HG03571 (cell line): ENCODE data around the gene SCARB1.
A peak's percentile ranks its signal among the peaks of the same experiment; 100 is the strongest.

Experiments
- ATAC-seq: cut with Tn5 transposase; IDR thresholded peaks from one replicate; pipeline ENCODE4 v1.9.1; 2021; ENCODE audit not compliant: unreplicated experiment

Gene SCARB1

DNA sequence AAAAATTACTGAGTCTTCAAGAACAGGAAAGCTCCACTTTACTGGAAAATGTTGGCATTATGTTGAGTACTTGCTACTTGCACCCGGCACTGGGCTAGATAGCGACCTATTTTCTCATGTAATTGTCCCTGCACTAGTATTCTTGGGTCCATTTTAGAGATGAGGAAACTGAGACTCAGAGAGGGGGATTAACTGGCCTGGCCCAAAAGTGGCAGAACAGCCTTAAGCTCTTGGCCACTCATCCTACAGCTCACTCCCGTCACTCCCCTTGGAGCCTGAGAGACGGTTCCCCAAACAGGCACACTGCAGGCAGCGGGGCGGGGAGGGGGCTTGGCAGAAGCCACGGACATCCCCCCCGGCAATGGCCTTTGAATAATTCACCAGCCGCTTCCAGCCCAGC is 113.9 kb downstream of the SCARB1 start:
- no peak for ATAC-seq

DNA sequence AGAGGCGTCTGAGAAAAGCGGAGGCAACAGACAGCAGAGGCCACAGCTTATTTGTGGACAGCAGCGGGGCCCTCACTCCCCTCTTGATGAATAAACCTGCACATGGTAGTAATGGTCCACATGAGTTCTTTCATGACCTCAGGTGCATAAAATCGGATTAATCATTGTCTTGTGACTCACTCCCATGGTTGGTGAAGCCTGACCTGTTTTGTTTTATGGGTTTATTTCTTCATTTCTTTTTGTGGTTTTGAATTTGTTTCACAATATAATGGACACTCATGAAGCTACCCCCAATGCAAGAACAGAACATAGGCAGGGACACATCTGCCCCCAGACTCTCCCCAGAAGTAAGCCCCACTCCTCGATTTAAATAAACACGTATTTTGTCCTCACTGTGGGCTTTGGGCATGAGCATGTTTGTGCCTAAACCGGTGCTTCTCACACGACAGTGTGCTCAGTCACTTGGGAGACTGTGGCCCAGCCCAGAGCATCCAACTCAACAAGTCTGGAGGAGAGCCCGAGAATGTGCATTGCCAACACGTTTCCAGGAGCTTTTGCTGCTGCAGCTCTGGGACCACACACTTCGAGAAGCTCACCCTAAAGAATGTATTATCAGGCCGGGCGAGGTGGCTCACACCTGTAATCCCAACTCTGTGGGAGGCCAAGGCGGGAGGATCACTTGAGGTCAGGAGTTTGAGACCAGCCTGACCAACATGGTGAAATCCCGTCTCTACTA is 116.1 kb downstream of the SCARB1 start:
- peak; percentile 69 for ATAC-seq

GRCh38 chr12:124746649-124747425 is 116.8 kb downstream of the SCARB1 start:
- no peak for ATAC-seq

DNA sequence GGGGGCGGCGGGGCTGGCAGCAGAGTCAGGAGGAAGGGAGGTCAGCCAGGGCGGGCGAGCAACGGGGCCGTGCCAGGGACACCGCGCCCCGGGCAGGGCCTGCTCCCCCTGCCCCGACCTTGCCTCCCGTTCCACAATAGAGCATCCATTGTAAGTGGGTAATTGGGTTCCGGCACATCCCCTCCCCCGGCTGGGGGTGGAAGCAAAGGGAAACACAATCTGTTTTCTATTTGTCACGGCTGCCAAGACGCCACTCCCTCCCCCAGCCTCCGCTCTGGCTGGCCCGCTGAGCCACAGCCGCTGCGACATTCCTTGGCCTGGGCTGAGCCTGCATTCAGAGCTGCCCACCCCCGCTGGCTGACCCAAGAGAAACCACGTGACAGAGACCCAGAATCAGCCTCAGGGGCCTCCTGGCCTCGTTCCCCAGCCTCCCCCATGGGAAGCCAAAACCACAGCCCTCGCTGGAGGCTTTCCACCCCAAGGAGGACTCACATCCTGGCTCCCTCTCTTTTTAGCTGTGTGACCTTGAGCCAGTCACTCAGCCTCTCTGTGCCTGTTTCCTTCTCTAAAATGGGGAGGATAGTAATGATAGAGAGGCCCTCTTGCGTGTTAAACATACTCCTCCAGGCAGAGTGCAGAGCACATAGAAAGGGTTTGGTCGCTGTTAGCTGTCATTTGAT is 117.6 kb downstream of the SCARB1 start:
- no peak for ATAC-seq

DNA sequence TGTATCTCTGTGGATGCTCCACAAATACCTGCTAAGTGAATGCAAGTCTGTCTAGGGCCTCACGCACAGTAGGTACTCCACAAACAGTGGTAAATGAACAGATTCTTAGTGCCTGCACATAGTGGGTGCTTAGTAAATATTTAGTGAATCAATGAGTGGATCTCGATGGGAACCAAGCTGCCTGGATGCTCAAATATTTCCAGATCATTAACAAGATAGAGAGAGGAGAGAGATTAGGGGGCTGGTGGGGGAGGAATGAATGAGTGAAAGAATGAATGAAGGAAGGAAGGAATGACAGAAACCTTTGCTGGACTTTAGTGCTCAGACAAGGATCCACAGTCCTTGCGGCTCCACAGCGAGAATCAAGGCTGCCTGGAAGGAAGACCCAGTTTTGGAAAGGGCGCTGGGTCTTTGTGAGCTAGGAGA is 118.2 kb downstream of the SCARB1 start:
- ATAC-seq: no peak

GRCh38 chr12:124744659-124745464 is 118.8 kb downstream of the SCARB1 start:
- ATAC-seq: no peak

GRCh38 chr12:124744273-124744640 is 119.4 kb downstream of the SCARB1 start:
- ATAC-seq: no peak

DNA sequence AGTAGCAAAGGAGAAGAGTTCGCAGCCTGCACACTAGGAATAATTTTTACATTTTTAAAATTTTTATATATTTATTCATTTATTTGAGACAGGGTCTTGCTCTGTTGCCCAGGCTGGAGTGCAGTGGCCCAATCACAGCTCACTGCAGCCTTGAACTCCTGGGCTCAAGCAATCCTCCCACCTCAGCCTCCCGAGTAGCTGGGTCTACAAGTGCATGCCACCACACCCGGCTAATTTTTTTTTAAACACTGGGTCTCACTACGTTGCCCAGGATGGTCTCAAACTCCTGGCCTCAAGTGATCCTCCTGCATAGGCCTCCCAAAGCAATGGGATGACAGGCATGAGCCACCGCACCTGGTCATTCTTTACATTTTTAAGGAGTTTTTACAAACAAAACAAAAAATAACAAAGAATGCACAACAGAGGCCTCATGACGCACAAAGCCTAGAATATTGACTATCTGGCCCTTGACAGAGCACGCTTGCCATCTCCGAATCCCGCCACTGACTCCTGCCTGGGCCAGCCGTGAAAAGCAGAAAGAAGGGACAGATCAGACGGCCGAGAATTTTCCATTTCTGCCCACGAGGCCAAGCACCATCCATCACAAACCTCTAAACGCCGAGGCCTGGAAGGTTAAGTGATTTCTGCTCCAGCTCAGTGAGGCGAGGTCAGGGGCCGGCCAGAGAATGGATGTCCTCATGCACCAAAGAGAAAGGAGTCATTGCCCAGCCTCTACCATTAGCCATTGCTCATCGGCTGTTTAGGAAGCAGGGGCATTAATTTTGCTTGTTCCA is 120.0 kb downstream of the SCARB1 start:
- no peak for ATAC-seq

DNA sequence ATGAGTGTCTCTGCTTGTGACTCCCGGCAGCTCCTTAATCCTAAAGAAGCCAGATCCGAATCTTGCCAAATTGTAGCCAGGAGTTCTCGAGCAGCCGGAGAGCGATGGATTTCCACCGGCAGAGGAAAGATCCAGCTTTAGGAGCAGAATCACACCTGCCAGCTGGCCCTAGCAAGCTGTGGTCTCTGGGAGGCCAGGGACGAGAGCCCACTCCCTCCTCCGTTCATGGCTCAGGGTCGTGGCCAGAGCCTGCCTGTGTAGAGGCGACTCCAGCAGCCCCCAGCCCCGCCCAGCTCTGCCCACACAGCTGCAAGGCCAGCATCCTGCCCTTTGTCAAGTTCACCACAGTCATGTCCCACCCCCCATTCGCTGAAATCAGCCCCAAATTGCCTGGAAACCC is 121.0 kb downstream of the SCARB1 start:
- no peak for ATAC-seq

DNA sequence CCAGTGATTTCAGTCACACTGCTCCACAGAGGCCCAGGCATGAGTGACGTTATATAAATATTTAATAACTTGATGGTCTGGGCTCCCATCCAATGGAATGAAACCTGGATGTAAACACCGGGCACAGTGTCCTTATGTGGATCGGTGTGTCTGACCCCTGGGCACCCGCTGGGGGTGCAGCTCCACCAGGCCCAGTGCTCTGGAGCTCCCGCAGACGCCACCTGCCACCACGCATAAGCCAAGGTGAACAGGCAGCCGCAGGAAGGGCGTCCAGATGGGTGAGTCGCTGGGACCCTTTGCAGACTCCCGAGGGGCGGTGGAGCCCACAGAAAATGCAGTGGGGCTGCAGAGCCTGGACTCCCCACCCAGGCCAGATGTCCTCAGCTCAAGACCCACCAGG is 121.6 kb downstream of the SCARB1 start:
- no peak for ATAC-seq

DNA sequence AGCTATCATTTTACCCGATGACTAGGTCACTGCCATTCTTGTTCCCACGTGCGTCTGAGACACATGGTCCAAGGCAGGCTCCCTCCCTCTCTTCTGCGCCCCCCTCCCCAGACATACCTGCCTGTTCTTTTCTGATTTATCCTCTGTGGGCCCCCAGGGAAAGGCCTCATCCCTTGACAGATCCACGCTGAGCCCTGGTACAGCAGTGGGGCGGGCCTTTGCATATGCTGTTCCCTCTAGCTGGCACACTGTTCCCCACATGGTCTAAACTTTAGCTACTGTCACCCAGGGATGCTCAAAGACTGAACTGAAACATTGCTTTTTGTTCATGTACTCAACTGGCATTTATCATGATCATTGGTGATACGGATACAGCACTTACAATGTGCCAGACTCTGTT is 122.5 kb downstream of the SCARB1 start:
- no peak for ATAC-seq

GRCh38 chr12:124740691-124741137 is 123.0 kb downstream of the SCARB1 start:
- no peak for ATAC-seq

DNA sequence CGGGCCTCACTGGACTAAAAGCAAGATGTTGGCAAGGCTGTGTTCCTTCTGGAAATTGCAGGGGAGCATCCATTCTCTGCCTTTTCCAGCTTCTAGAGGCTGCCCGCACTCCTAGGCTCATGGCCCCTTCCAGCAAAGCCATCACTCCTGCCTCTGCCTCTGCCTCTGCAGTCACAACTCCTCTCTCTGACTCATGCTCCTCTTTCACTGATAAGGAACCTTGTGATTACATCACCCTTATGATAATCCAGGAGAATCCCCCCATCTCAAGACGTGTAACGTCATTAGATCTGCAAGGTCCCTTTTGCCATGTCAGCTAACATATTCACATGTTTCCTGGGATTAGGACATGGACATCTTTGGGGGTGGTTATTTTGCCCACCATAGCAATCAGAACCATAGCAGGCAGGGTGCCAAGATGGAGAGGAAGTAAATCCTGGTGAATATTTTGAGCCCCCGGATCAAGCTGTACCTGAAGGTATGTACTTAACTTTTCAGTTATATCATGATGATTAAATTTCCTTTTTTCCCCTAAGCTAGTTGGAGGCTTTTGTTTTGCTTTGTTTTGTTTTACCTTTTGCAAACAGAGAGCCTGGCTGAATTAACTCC is 123.6 kb downstream of the SCARB1 start:
- no peak for ATAC-seq

- no peak for ATAC-seq
These were observed 124.8 kb downstream of the SCARB1 start for GRCh38 chr12:124738636-124739467.

GRCh38 chr12:124737772-124738635 is 125.7 kb downstream of the SCARB1 start:
- no peak for ATAC-seq

GRCh38 chr12:124737040-124737419 is 126.6 kb downstream of the SCARB1 start:
- ATAC-seq: no peak

DNA sequence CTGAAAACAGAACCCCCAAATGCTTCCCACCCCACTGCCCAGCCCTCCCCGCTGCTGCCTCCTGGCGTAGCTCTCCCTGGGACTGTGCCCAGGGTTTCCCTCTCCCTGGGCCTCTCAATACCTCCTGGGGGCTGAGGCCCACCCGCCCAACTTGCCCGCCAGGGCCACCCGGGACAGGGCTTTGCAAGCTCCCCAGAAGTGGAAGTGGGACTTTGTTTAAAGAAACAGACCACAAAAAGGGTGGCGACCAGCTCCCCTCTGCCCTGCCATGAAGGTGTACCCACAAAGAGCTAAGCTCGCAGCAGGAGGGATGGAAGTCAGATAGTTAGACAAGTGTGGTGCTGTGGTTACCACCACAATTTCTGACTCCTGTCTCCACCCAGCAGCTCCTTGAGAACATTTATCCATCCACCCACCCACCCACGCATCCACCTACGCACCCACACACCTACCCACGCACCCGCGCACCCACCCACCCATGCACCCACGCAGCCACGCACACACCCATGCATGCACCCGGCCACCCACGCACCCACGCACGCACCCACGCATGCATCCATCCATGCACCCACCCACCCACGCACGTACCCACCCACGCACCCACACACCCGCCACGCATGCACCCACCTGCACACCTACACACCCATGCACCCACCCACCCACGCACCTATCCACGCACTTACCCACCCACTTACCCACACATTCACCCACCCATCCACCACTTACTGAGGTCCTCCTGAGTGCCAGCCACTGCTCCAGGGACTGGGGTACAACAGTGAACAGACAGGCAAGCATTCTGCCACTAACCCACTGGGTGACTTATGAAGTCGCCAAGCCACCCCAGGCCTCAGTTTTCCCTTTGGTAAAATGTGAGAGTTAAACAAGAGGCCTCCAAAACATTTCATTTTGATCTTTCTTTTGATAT is 127.3 kb downstream of the SCARB1 start:
- ATAC-seq: no peak
